Body of pancreas (tissue), 4 donors: ENCODE measurements around the gene CFHR4. TPM values are rescaled to one million over a fixed set of nuclear protein-coding genes. Genes with fewer than 3 reads are reported as not detected.
"Not testable (repeated sequence)": the region's sequence is repeated elsewhere in the genome, so short reads cannot be mapped to it uniquely, and the experiment has no call there.

Experiments used
- ATAC-seq: fragments of 150-250 bp; one replicate; pipeline ENCODE4 v1.9.1; 2016
- DNase-seq, 4 donors: peaks; one replicate each; pipeline ENCODE4 v3.0.0-alpha.2; 2019
- H3K27ac ChIP-seq, 4 donors: fragments of 200-600 bp; sonication (generic); 1 replicate in 3 of 4; 2 replicates in 1 of 4; pipeline versions ENCODE4 v1.5.1 to v1.6.1; 2016 to 2019; ENCODE audit warnings: mild to moderate bottlenecking in 1 of 4, mixed read lengths in 1 of 4, moderate library complexity in 1 of 4
- H3K27me3 ChIP-seq, 2 donors: fragments of 200-600 bp; sonication (generic); one replicate each; pipeline ENCODE4 v1.6.0; 2016; ENCODE audit warnings: mild to moderate bottlenecking in 1 of 2
- H3K36me3 ChIP-seq, 2 donors: fragments of 200-600 bp; sonication (generic); replicated peaks in 1 of 2; 2 replicates each; pipeline ENCODE4 v1.5.1; 2016; ENCODE audit warnings: low read depth in 2 of 2; ENCODE audit not compliant: insufficient read depth in 1 of 2
- H3K4me1 ChIP-seq: fragments of 200-600 bp; sonication (generic); one replicate; pipeline ENCODE4 v1.6.0; 2016
- H3K4me3 ChIP-seq, 2 donors: fragments of 200-600 bp; sonication (generic); 1 replicate in 1 of 2; 2 replicates in 1 of 2; pipeline ENCODE4 v1.5.1; 2016 to 2019
- H3K9me3 ChIP-seq, 3 donors: fragments of 200-600 bp; sonication (generic); 1 replicate in 2 of 3; 2 replicates in 1 of 3; pipeline ENCODE4 v1.5.1; 2016
- POLR2A ChIP-seq, 3 donors: fragments of 450-650 bp; IDR thresholded peaks; one replicate each; pipeline ENCODE4 v1.6.1; 2016; ENCODE audit warnings: antibody characterized with exemption in 3 of 3, mild to moderate bottlenecking in 2 of 3
- WGBS, 2 donors: methylation state at CpG; one replicate each; pipeline ENCODE4 v1.1.5; 2017; 5-methylcytosine and 5-hydroxymethylcytosine counted together
- intact Hi-C: fragments of 100-400 bp; cut with DNase I; formaldehyde crosslinking; loops from one replicate; pipeline ENCODE4 v1.15.1; 2023
- total RNA-seq, 2 donors: library from RNA; depleted of rRNA; stranded (reverse); fragments of >200 nt; gene quantifications; one replicate each; pipeline ENCODE4 v1.1.0, GENCODE V29; 2016
- TF ChIP-seq, protein P1 (sequence below), 7 experiments: fragments of 450-650 bp in 4 of 7; fragments of 200-600 bp in 3 of 7; sonication (generic) in 3 of 7; IDR thresholded peaks; one replicate each; pipeline ENCODE4 v1.5.1; 2016 to 2019; ENCODE audit warnings: antibody characterized with exemption in 7 of 7

CFHR4 gene
- total RNA-seq, 2 donors from 2014 or later: not detected

DNA sequence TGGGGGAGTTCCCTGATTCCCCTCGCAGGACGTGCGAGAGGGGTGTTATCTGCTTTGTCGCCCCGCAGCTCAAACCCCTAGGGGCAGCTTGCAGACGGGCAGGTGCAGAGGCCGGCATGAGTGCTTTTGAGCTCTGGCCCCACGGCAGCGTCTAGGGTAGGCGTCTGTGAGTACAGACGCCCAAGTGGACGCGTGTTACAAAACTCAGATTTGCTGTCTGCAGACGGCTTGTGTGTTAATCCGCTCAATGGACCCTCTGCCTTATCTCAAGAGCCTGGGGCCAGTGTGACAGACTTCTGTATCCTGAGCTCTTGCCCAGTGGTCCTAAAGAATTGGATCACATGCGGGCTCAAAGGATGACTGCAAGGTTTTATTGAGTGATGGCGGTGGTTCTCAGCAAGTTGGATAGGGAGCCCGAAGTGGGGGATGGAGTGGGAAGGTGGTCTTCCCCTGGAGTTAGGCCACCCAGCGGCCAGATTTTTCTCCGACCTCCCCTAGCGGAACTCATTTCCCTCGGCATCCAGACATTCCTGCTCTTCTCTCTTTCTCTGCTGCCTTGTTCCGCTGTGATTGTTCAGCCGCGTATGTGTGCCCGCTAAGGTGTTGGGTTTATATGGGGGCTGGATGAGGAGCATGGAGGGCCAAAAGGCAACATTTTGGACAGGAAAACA, 9.4 kb downstream of the CFHR4 start:
- H3K4me3 ChIP-seq: no peak overlapping the region
- no peak for ATAC-seq
- no peaks in the 10 kb centered on the region for H3K27me3 ChIP-seq
- no peaks in the 10 kb centered on the region for H3K36me3 ChIP-seq
- no peak overlapping the region for H3K27ac ChIP-seq
- intact Hi-C loops: no loop called here
- no peaks in the 10 kb centered on the region for H3K9me3 ChIP-seq
- TF ChIP-seq, protein P1, sequence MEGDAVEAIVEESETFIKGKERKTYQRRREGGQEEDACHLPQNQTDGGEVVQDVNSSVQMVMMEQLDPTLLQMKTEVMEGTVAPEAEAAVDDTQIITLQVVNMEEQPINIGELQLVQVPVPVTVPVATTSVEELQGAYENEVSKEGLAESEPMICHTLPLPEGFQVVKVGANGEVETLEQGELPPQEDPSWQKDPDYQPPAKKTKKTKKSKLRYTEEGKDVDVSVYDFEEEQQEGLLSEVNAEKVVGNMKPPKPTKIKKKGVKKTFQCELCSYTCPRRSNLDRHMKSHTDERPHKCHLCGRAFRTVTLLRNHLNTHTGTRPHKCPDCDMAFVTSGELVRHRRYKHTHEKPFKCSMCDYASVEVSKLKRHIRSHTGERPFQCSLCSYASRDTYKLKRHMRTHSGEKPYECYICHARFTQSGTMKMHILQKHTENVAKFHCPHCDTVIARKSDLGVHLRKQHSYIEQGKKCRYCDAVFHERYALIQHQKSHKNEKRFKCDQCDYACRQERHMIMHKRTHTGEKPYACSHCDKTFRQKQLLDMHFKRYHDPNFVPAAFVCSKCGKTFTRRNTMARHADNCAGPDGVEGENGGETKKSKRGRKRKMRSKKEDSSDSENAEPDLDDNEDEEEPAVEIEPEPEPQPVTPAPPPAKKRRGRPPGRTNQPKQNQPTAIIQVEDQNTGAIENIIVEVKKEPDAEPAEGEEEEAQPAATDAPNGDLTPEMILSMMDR (IDR thresholded peaks at IDR 0.05): no peak
- no peak for TF ChIP-seq POLR2A (IDR thresholded peaks at IDR 0.05)
- DNase-seq: no peak
- no peaks in the 10 kb centered on the region for H3K4me1 ChIP-seq
- 10 to 27% methylated on average over 26 of the region's 26 CpGs for WGBS, 2 donors

DNA sequence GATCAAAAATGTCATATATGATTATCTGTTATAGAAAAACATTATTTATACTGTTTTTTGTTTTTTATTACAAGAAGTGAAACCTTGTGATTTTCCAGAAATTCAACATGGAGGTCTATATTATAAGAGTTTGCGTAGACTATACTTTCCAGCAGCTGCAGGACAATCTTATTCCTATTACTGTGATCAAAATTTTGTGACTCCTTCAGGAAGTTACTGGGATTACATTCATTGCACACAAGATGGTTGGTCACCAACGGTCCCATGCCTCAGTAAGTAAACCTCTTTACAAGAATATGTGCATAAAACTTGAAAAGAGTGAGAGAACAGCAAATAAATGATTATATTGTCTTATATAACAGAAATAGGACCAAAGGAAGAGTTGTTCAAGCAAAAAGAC, 14.5 kb downstream of the CFHR4 start:
- 75 to 78% methylated on average over 2 of the region's 2 CpGs for WGBS, 2 donors

DNA sequence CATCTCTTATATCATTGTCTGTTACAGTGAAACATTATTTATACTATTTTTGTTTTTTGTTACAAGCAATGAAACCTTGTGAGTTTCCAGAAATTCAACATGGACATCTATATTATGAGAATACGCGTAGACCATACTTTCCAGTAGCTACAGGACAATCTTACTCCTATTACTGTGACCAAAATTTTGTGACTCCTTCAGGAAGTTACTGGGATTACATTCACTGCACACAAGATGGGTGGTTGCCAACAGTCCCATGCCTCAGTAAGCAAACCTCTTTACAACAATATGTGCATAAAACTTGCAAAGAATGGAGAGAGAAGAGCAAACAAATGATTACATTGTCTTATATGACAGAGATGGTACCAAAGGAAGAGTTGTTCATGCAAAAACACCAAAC, 22.4 kb downstream of the CFHR4 start:
- Histone ChIP-seq H3K27ac (no peak overlapping the region), H3K9me3 (no peaks in the 10 kb centered on the region), H3K4me1 (no peaks in the 10 kb centered on the region), H3K4me3 (no peak overlapping the region), H3K36me3 (no peaks in the 10 kb centered on the region), H3K27me3 (no peaks in the 10 kb centered on the region)
- DNase-seq (no peak), ATAC-seq (no peak)
- intact Hi-C loops: no loop called here
- TF ChIP-seq POLR2A (IDR thresholded peaks at IDR 0.05): no peak
- TF ChIP-seq, protein P1 (IDR thresholded peaks at IDR 0.05): no peak
- 97% methylated on average over 2 of the region's 2 CpGs for WGBS, 2 donors

More for the DNA sequence above, 14.5 kb downstream of the CFHR4 start:
- Histone ChIP-seq H3K9me3 (no peaks in the 10 kb centered on the region), H3K27ac (no peak overlapping the region), H3K4me1 (no peaks in the 10 kb centered on the region), H3K4me3 (no peak overlapping the region), H3K36me3 (no peaks in the 10 kb centered on the region), H3K27me3 (no peaks in the 10 kb centered on the region)
- intact Hi-C loops: no loop called here
- ATAC-seq (no peak), DNase-seq (no peak)
- TF ChIP-seq, protein P1 (IDR thresholded peaks at IDR 0.05): no peak
- no peak for TF ChIP-seq POLR2A (IDR thresholded peaks at IDR 0.05)

DNA sequence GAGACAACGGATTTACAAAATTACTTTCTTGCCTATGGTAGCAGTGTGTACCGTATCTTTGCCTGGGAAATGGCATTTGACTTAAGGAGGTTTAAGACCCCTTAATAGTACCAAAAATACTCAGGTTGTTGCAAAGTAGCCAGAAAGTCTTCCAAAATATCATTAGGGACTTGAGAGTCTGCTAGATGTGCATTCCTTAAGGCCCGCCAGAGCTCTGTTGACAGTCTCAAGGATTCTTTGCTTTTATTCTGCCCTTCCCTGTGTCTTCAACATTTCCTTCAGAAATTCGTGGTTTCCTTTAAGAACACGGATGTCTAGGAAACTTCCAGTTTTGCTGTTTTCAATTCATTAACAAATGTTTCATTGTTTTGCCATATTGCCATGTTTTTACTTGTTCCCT, 24.4 kb downstream of the CFHR4 start:
- H3K9me3 ChIP-seq, ATAC-seq, H3K27me3 ChIP-seq, H3K27ac ChIP-seq, intact Hi-C loops, DNase-seq, H3K4me3 ChIP-seq, H3K4me1 ChIP-seq, H3K36me3 ChIP-seq: not testable (repeated sequence)
- 42 to 66% methylated on average over 5 of the region's 5 CpGs for WGBS, 2 donors

DNA sequence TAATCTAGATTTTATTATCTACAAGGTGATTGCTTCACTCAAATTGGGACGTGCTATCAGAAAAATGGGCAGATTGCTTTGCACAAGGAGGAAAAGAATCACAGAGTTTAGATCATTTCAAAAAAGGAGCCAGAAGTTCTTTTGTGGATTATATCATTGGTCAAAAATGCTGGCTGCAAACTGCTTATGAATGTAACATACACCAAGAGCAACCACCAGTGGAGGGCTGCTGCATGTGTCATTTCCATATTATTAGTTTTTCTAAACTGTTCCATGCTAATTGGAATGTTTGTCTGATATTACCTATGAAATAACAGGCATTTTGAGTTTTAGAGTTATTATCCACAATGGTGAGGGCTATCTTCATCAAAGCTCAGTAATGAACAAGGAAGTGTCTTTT, 39.0 kb downstream of the CFHR4 start:
- ATAC-seq, intact Hi-C loops, H3K9me3 ChIP-seq, H3K27me3 ChIP-seq, H3K4me1 ChIP-seq, DNase-seq, H3K36me3 ChIP-seq, H3K4me3 ChIP-seq, H3K27ac ChIP-seq: not testable (repeated sequence)
- 41 to 52% methylated on average over 1 of the region's 1 CpG for WGBS, 2 donors

DNA sequence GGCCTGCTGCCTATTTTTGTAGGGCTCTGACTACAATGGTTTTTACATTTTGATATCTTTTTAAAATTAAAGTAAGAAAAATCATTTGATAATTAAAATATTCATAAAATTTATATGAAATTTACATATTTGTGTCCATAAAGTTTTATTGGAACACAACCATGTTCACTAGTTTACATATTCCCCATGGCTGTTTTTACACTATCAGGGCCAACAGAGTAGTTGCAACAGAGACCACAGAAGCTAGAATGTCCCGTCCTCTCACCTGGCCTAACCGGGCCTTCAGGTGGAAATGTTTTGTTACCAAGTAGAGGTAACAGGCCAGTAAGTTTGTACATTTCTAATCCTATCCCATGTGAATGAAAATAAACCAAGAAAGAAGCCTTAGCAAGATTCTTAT, 45.0 kb downstream of the CFHR4 start:
- H3K9me3 ChIP-seq, H3K36me3 ChIP-seq, intact Hi-C loops, DNase-seq, H3K4me3 ChIP-seq, H3K4me1 ChIP-seq, ATAC-seq, H3K27ac ChIP-seq, H3K27me3 ChIP-seq: not testable (repeated sequence)
- 67% methylated on average over 2 of the region's 2 CpGs for WGBS, 2 donors
